HG02970 (cell line): ENCODE measurements around the gene GPR153.
"Not testable (repeated sequence)": the region's sequence is repeated elsewhere in the genome, so short reads cannot be mapped to it uniquely, and the experiment has no call there.

Experiments used
- ATAC-seq: cut with Tn5 transposase; IDR thresholded peaks from one replicate; pipeline ENCODE4 v1.9.1; 2021; ENCODE audit warnings: mild to moderate bottlenecking, moderate library complexity, moderate number of reproducible peaks; ENCODE audit not compliant: unreplicated experiment, low FRiP score

Gene GPR153

DNA sequence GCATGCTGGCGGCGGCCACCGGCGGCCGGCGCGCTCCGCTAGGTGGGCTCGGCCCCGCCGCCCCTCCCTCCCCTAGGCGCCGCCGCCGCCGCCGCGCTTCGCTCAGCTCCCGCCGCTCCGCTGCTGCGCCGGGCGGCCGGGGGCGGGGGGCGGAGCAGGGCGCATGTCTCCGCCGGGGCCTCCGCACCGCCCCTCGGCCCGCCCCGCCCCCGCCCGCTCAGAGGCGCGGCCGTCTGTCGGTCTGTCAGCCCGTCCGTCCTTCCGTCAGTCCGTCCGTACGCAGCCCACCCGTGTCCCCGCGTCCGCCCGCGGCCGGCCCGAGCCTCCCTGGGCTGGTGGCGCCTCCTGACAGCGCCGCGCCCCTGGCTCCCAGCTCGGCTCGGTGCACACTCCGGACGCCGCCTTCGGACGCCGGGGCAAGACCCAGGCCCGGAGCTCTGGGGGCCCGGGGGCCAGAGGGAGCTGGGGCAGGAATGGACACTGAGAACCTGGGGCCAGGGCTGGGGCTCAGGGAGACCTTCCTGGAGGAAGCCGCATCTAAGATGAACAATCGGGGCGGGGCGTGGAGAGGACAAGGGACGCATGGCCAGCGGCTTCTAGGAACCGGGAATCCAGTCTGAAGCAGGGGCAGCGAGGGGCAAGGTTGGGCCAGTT, at the start of gene GPR153:
Gene GPR153, minus strand, starts transcription at position 138 of the 654 bp plus-strand sequence. CDS start 6,193 bp downstream, outside the sequence.
- ATAC-seq: no peak

DNA sequence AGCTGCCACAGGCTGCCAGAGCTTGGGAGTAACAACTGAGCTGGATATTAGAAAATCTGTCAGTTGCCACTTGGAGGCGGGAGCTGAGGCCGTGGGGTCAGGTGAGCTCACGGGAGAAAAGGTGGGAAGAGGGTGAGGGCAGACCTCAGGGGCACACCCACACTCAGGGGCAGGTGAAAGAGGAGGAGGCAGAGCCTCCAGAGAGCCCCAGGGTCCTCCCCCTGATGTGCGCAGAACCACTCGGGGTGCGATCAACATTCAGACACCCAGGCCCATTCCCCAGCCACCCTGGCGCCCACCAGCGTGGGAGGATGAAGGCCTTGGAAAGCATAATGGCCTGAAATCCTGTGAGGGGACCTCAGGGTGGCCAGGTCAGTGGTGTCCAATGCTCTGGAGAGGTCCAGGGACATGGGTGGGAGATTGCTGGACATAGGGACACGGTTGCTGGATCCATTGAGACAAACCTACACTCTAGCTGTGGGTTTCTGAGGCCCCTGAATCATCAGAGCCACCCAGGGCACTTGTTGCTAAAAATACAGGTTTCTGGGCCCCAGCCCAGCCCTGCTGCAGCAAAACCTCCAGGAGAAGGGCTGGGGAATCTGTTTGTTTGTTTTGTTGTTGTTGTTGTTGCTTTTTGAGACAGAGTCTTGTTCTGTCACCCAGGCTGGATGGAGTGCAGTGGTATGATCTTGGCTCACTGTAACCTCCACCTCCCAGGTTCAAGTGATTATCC, 49.4 kb upstream of the GPR153 start:
- no peak for ATAC-seq

DNA sequence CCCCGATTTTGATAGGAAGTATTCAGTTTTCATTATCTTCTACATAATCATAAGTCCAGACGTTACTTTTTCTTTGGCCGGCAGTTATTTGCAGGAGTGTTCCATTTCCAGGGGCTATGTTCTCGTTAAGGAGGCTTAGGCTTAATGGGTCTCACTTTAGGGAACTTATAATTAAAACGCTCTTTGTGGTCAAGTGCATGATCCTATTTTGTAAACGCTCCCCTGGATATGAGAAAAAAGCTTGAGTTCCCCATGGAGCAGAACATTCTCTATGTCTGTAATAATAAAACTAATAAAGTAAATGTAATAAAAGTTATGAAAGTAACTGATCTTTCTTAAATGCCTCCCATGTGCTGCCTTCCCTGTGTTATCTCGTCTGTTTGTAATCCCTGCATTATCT, 48.7 kb upstream of the GPR153 start:
- ATAC-seq: no peak

DNA sequence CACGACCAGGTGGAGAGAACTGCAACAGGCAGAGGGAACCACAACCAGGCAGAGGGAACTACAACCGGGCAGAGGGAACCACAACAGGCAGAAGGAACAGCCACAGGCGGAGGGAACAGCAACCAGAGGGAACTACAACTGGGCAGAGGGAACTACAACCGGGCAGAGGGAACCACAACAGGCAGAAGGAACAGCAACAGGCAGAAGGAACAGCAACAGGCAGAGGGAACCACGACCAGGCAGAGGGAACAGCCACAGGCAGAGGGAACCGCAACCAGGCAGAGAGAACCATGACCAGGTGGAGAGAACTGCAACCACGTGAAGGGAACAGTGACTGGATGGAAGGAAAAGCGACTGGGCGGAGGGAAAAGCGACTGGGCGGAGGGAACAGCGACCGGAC, 47.6 kb upstream of the GPR153 start:
- ATAC-seq: no peak

DNA sequence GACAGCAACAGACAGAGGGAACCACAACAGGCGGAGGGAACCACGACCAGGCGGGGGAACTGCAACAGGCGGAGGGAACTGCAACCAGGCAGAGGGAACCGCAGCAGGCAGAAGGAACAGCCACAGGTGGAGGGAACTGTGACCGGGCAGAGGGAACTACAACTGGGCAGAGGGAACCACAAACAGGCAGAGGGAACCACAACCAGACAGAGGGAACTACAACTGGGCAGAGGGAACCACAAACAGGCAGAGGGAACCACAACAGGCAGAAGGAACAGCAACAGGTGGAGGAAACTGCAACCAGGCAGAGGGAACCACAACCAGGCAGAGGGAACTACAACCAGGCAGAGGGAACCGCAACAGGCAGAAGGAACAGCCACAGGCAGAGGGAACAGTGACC, 46.8 kb upstream of the GPR153 start:
- ATAC-seq: not testable (repeated sequence)

DNA sequence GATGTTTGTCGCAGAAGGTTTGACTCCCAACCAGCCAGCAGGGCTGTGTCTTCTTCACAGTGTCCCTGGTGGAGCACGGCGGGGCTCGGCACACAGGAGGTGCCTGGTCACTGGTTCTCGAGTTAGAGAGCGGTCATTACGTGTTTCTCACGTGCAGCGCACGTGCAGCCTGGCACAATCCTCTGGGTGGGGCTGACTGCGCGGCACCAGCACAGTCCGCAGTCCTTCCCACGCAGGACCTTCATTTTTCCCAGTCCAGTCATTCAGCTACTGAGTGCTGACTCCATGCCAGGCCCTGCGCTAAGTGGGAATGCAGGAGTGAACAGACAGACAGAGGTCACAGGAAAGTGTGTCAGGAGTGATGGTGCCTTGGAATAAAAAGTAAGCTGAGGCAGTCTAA, 46.2 kb upstream of the GPR153 start:
- ATAC-seq: no peak

DNA sequence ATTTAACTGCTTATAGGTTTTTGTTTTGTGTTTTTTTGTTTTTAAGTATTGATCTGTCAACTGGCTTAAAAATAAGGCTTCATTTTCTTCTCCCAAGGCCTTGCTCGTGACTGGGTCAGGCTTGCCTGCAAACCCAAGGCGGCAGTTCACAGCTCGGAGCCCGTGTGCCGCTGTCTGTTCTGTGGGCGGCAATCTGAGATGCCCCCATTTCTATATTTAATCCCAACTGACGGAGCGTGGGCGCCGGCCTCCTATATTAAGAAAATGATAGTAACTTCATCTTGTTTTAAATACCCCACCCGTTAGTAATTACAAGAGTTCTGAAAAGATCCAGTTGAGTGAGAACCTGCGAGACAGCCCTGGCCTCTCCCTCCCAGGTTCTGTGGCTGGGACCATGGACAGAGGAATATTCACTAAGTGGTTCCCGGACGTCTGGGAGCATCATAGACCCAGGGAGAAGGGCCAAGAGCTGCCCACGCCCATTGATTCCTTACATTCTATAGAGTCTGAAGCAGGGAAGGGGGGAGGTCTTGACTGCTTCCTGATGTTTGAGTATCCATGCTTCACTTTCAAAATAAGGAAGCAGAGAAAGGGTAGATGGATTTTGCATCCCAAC, 42.6 kb upstream of the GPR153 start:
- no peak for ATAC-seq

DNA sequence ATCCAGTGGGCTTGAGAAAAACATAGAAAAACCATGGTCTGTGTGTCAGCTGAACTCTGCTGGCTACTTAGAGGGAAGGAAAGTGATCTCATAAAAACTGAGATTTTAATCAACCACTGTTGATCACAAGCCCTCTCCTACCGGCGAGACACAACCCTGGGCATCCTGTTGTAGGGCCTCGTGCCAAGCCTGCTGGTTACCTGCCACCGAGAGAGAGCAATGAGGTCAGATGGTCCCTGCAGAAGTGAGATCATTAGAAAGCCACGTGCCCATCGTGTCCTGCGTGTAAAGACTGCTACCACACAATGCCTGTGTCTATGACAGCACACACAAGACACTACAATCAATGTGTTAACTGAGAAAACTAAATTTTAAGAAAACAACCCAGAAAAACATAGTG, 41.7 kb upstream of the GPR153 start:
- no peak for ATAC-seq

DNA sequence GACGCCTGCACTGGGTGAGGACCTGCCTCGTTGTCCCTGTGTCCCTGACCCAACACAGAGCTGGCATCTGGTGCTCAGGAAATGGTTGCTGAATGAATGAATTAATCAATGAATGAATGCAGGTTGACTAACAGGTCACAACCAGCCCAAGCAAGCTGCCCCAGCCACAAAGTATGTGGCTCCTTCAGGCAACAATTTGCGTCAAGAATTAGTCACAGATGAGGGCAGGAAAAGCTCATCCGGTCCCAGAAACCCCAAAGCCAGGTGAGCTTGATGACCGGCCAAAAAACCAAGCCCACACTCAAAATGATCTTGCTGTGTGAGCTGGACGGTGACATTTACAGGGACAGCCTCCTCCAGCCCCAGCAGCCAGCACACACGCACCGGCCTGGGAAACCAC, 40.6 kb upstream of the GPR153 start:
- ATAC-seq: no peak

DNA sequence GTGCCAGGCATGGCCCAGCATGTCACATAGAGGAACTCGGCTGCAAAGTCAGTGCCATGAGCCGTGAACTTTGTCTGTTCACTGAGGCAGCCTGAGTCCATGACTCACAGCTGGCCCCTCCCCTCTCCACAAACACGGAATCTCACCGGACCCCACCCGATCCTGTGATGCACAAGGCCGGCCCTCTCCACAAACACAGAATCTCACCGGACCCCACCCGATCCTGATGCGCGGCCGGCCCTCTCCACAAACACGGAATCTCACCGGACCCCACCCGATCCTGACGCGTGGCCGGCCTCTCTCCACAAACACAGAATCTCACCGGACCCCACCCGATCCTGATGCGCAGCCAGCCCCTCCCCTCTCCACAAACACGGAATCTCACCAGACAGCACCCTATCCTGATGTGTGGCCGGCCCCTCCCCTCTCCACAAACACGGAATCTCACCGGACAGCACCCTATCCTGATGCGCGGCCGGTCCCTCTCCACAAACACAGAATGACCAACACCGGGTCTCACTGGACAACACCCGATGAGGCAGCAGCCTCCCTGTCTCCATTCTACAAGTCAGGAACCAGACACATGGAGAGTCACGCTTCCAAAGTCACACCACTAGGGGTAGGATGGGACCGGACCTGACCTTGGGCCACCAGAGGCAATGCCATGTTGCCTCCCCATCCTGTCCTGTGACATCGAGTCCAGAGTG, 39.6 kb upstream of the GPR153 start:
- ATAC-seq: no peak

DNA sequence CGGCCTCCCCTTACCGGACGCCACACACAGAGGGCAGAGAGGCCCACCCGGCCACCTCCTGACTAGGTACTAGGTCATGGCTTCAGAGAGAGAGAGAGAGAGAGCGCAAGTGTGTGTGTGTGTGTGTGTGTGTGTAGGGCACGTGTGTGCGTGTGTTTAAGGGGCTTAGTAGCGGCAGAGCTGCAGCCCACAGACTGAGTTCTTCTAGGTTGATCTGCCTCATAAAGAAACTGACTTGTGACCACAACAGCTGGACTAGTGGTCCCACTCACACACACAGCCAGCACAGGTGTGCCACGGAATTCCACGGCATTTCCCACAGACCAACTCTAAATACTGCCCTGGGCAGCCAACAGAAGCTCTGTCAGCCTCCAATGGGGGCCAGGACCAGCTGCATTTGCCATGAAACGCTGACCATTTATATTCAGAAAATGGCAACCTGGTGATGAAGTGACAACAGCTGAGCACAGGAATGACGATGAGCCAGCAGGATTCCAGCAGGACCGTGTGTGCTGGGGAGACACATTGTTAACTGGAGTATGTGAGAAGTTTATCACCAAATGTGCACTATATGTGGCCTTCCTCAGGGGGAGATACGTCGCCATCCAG, 38.8 kb upstream of the GPR153 start:
- ATAC-seq: no peak

DNA sequence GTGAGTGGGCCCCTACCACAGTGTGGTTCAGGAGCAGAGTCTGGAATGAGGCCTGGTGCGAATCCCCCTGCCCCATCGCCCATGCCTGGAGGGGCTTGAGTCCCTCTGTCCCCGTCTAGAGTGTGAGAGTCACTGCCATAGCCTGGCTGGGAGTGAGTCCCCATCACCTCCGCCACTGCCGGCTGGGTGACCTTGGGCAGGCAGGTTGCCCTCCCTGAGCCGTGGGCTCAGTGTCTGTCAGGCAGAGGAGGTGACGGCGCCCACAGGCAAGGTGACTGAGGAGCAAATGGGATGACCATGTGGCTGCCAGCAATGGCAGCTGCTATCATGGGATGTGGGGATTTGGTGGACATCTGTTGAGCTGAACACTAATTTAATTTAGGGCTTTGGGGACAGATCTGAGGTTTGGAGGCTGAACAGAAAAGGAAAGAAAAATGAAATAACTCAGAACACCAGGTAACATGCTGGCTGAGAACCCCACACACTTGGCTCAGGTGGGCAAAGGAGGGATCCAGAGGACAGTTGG, 38.1 kb upstream of the GPR153 start:
- no peak for ATAC-seq

DNA sequence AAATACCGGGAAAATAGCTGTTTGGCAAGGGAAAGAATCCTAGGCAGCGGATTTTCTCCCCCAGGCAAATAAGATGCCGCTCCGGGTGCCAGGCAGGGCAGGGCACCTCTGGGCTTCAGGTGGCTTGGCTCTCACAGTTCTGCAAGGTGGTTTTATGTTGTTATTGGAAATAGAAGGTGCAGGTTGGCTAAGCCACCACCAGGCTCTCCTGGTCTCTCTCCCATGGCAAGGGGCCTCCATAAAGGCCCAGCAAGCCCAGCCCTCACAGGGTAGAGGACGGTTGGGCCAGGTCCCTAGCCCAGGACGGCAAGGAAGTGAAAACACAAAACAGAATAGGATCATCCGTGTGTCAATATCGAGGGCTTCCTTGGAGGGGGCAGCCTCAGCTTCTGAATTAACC, 37.6 kb upstream of the GPR153 start:
- ATAC-seq: no peak

DNA sequence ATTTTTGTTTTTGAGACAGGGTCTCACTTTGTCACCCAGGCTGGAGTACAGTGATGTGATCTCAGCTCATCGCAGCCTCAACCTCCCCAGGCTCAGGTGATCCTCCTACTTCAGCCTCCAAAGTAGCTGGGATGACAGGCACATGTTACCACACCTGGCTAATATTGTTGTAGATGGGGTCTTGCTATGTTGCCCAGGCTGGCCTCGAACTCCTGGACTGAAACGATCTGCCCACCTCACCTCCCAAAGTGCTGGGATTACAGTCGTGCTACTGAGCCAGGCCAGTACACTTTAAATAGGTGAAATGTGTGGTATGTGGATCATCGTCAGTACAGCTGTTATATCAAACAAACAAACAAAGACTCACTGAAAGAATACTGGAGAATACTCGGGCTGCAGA, 35.0 kb upstream of the GPR153 start:
- no peak for ATAC-seq

DNA sequence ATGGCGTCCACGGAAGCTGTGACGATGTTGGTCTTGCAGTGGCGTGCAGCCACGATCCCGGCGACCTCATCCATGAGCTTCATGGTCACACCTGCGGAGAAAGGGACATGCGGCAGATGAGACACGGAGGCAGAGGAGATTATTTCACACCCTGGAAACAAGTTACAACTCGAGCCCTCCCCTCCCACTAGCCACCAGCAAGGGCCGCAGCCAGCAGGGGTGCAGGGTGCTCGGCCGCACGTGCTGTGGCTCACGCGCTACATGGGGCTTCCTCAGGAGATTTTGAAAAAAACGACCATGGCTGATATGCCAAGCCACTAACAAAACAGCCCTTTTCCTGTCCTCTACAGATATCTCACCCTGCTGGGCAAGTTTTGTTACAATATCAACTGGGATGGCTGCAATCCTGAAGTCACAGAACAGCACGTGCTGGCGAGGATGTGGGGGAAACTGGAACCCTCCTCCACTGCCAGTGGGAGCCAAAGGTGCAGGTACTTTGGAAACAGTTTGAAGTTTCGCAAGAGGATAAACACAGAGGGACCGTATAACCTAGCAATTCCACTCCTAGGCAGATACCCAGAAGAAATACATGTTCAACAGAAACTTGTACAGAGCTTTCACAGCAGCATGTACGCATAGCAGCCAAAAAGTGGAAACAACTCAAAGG, 34.1 kb upstream of the GPR153 start:
- no peak for ATAC-seq

DNA sequence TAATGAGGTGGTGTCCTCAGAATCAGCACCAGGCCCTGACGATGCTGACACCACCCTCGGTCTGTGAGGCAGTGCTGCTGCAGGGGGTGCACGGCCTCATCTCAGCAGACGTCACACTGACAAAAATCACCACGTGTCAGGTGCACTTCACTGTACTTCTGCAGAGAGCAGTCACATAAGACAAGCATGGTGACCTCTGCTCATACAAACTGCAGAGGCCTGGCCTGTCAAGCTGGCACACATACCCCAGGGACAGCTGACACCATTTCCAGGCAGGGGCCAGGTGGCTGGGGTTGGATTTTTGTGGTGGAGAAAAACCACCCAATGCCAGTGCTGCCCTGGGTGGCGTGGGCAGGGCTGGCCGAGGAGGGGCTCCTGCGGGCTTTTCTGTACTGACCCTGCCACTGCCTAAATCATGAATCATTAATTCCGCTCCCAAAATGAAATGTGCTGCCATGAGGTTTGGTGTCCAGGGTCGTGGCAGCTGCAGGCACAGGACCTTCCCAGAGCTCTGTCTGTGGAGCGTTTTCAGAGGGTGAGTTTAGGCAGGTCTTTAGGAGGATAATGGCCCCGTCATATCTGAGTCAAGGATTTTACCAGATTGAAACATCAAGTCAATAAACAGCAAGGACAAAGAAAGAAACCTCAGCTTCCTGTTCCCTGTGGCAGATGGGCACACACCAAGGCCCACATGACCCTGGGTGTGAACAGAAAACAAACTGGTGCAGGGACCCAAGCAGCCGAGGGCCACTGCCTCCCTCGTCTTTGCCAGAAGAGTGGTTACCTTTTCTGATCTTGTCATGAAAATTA, 33.4 kb upstream of the GPR153 start:
- ATAC-seq: no peak

DNA sequence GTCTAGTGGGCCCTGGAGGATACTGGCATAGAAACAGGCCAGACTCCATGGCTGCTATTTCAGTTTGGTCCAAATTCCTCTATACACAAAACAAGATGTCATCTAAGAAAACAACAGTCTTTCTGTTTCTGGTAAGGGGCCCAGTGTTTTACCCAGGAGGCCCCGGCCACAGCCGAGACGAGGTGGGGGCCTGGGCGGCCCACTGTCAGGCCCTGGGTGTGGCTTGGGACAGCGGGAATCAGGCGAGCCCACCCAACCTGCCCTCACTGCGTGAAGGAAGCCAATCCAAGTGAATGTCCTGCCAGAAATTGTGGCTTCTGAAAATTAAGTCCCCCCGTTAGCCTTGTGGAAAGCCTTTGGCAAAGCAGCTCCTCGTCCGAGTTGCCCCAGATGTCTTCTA, 31.2 kb upstream of the GPR153 start:
- no peak for ATAC-seq

DNA sequence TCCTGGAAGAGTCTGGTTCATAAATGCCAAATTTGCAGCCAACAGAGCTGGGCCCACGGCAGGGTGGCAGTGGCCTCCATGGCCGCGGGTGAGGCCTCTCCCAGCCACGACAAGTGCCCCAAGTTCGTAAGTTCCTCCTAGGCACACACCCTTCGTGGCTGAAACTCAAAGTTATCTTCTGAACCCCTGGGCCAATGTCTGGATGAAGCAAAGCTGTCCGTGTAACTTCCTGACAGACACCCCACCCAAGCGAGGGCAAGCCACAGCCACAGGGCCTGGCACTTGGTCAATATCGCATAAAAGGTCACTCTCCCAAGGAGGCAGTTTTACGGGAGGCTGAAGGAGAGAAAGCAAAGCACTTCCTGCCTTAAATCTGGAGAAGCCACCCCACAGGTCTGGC, 27.8 kb upstream of the GPR153 start:
- ATAC-seq: no peak

DNA sequence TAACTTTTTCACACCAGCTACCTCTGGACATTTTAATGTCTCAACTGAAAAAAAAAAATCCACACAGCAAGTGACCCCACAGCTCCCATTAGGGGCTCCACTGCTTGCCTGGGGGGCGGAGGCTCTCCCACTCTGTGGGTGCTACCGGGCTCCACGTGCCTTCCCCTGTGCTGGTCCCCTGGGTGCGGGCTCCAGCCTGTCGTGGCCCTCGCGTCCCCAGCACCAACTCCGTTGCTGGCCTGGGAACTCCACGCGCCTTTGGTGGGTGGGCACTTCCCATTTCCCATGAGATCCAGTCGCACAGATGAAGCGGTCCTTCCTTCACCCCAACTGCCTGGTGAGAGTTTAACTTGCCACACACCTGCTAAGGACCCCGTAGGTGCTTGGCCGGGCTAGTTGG, 27.1 kb upstream of the GPR153 start:
- ATAC-seq: no peak
